K562 (cell line): ENCODE data around the gene IGF2. TPM values are rescaled to one million over a fixed set of nuclear protein-coding genes. Genes with fewer than 3 reads are reported as not detected.
A peak's percentile ranks its signal among the peaks of the same experiment; 100 is the strongest.

Experiments used
- ATAC-seq: fragments of 200-7000 bp; cut with Tn5 transposase; 3 replicates; pipeline ENCODE4 v1.9.1; 2020; ENCODE audit warnings: moderate library complexity
- BruUV-seq: library from RNA; stranded (reverse); fragments of 400-500 nt; replicated peaks from 2 replicates; lab custom pipeline; 2021; lab: Mats Ljungman, UMichigan
- CTCF ChIA-PET: fragments of 300-600 bp; formaldehyde crosslinking; extraction: SDS; loops from one replicate; lab custom pipeline; 2021; ENCODE audit warnings: low intra/inter-chr PET ratio; lab: Yijun Ruan, JAX
- POLR2A ChIA-PET: fragments of 300-600, 350-650 bp; sonication (Branson Sonifier 250); formaldehyde crosslinking; extraction: SDS; loops from one replicate; lab custom pipeline; 2021; ENCODE audit warnings: antibody characterized with exemption, inconsistent platforms; lab: Yijun Ruan, JAX
- DNase-seq, 4 experiments: peaks; one replicate each; pipeline versions ENCODE4 v3.0.0 to v3.0.0-alpha.2; 2011 to 2018; ENCODE audit warnings: low spot score in 3 of 4, mixed read lengths in 3 of 4; ENCODE audit errors: extremely low read depth in 1 of 4
- FAIRE-seq: peaks from 2 replicates; lab custom pipeline; 2011; peaks lifted over from hg19 to GRCh38; lab: Jason Lieb, UNC
- H2AFZ ChIP-seq: 2 replicates; pipeline ENCODE4 v1.6.0; 2011; ENCODE audit warnings: low read depth, low read length, control low read depth, inconsistent platforms
- H3K27ac ChIP-seq: fragments of 200-600 bp; 3 replicates; pipeline ENCODE4 v1.8.0; 2011; ENCODE audit warnings: low read depth, mild to moderate bottlenecking, control low read depth, inconsistent platforms, low read length, moderate library complexity, mixed read lengths; ENCODE audit errors: extremely low read depth
- H3K27me3 ChIP-seq, 2 experiments: fragments of 300-600 bp in 1 of 2; 2 replicates in 1 of 2; 3 replicates in 1 of 2; pipeline versions ENCODE4 v1.6.0 to v1.8.0; 2011; ENCODE audit warnings: inconsistent platforms in 2 of 2, low read length in 2 of 2, mild to moderate bottlenecking in 1 of 2, mixed read lengths in 1 of 2, moderate library complexity in 1 of 2; ENCODE audit not compliant: control insufficient read depth in 2 of 2, insufficient read depth in 2 of 2
- H3K36me3 ChIP-seq: fragments of 300-600 bp; 3 replicates; pipeline ENCODE4 v1.8.0; 2011; ENCODE audit warnings: mild to moderate bottlenecking, low read length, inconsistent platforms; ENCODE audit not compliant: control insufficient read depth, insufficient read depth
- H3K4me1 ChIP-seq, 2 experiments: fragments of 200-600 bp in 1 of 2; replicated peaks in 1 of 2; 2 replicates in 1 of 2; 3 replicates in 1 of 2; pipeline versions ENCODE4 v1.5.1 to v1.8.0; 2011; ENCODE audit warnings: inconsistent platforms in 2 of 2, low read length in 2 of 2, mild to moderate bottlenecking in 1 of 2, mixed read lengths in 1 of 2, moderate library complexity in 1 of 2; ENCODE audit not compliant: control insufficient read depth in 2 of 2, insufficient read depth in 2 of 2
- H3K4me2 ChIP-seq: 2 replicates; pipeline ENCODE4 v1.6.1; 2011; ENCODE audit warnings: low read length, control low read depth, inconsistent platforms, mixed read lengths; ENCODE audit not compliant: insufficient read depth
- H3K4me3 ChIP-seq: fragments of 200-600 bp; sonication (generic), shearing (Covaris generic); 2 replicates; pipeline ENCODE4 v1.5.1; 2016; ENCODE audit warnings: control low read depth, inconsistent platforms
- H3K79me2 ChIP-seq: fragments of 200-600 bp; 3 replicates; pipeline ENCODE4 v1.8.0; 2011; ENCODE audit warnings: low read length, inconsistent platforms; ENCODE audit not compliant: control insufficient read depth, insufficient read depth
- H3K9ac ChIP-seq, 2 experiments: 2 replicates each; pipeline versions ENCODE4 v1.6.0 to v1.6.1; 2011; ENCODE audit warnings: low read depth in 2 of 2, low read length in 2 of 2, control low read depth in 1 of 2, inconsistent platforms in 1 of 2, mild to moderate bottlenecking in 1 of 2, mixed read lengths in 1 of 2; ENCODE audit not compliant: insufficient read depth in 1 of 2
- H3K9me1 ChIP-seq: one replicate; pipeline ENCODE4 v1.6.0; 2011; ENCODE audit warnings: inconsistent platforms, mild to moderate bottlenecking, low read length, moderate library complexity; ENCODE audit not compliant: control insufficient read depth, insufficient read depth
- H3K9me3 ChIP-seq: replicated peaks from 2 replicates; pipeline ENCODE4 v1.5.1; 2011; ENCODE audit warnings: low read depth, low read length, inconsistent platforms; ENCODE audit not compliant: control insufficient read depth, insufficient read depth
- H4K20me1 ChIP-seq: replicated peaks from 2 replicates; pipeline ENCODE4 v1.6.1; 2011; ENCODE audit warnings: low read length, inconsistent platforms, mixed read lengths; ENCODE audit not compliant: control insufficient read depth, insufficient read depth
- RAD51 ChIP-seq: fragments of 450-650 bp; IDR thresholded peaks from 2 replicates; pipeline ENCODE4 v1.7.1; 2016; ENCODE audit warnings: low read depth, mild to moderate bottlenecking, borderline replicate concordance
- TFE3 ChIP-seq: fragments of 450-650 bp; formaldehyde crosslinking; IDR thresholded peaks from 2 replicates; pipeline ENCODE4 v1.4.0; 2020; ENCODE audit warnings: mild to moderate bottlenecking, mixed read lengths
- USF2 ChIP-seq: sonication (generic); formaldehyde crosslinking; IDR thresholded peaks from 2 replicates; pipeline ENCODE4 v1.5.0; 2020; ENCODE audit warnings: missing genetic modification reagents
- WGBS: fragments of 100-300 bp; shearing (Covaris generic); methylation state at CpG from one replicate; pipeline ENCODE4 v1.1.6; 2016; ENCODE audit warnings: low coverage, mixed read lengths; ENCODE audit not compliant: insufficient coverage; ENCODE audit errors: missing lambda C conversion rate; 5-methylcytosine and 5-hydroxymethylcytosine counted together
- in situ Hi-C: fragments of 300-500 bp; cut with MboI; formaldehyde crosslinking; loops from 4 replicates; pipeline ENCODE4 v1.15.0; 2018; ENCODE audit warnings: inconsistent platforms, mixed read lengths
- intact Hi-C: fragments of 100-400 bp; cut with micrococcal nuclease; formaldehyde crosslinking; loops from 2 replicates; pipeline ENCODE4 v1.14.2; 2022
- polyA plus RNA-seq, 8 experiments: library from polyadenylated mRNA; depleted of rRNA in 4 of 8; stranded (reverse) in 5 of 8; unstranded in 3 of 8; fragments of >200 nt; fragmentation: Nextera tagmentation in 2 of 8; fragmentation: Illumina TruSeq in 1 of 8; extraction: Ambion mirVana in 2 of 8; extraction: Trizol in 1 of 8; gene quantifications; 2 replicates each; pipeline versions ENCODE4 v1.2.1 to v1.2.3, GENCODE V29; 2011 to 2014; ENCODE audit warnings: inconsistent platforms in 1 of 8, missing spikeins in 1 of 8
- total RNA-seq, 7 experiments: library from RNA; depleted of rRNA in 6 of 7; stranded (reverse); fragments of >200 nt in 6 of 7; fragmentation: Illumina TruSeq in 2 of 7; extraction: Trizol in 2 of 7; gene quantifications; 2 replicates each; pipeline versions ENCODE4 v1.2.1 to v1.2.3, GENCODE V29; 2011 to 2021; ENCODE audit warnings: low replicate concordance in 1 of 7
- TF ChIP-seq, protein P1 (sequence below): sonication (generic); formaldehyde crosslinking; IDR thresholded peaks from 2 replicates; pipeline ENCODE4 v1.9.0; 2022; ENCODE audit warnings: mild to moderate bottlenecking, missing genetic modification reagents

The IGF2 gene
- total and polyA plus RNA-seq, 9 of the 15 experiments (the other 6 are each of a cell fraction or from before 2014, with no cell fraction given), result 0.16 TPM; not detected in 8

- TF ChIP-seq, protein P1, sequence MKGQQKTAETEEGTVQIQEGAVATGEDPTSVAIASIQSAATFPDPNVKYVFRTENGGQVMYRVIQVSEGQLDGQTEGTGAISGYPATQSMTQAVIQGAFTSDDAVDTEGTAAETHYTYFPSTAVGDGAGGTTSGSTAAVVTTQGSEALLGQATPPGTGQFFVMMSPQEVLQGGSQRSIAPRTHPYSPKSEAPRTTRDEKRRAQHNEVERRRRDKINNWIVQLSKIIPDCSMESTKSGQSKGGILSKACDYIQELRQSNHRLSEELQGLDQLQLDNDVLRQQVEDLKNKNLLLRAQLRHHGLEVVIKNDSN (CRISPR knock-in tag), result peak; percentile 32
- no peak; the same call in 1 of the 2 replicates for TF ChIP-seq RAD51
- peak; percentile 45 for TF ChIP-seq TFE3
- TF ChIP-seq USF2 (CRISPR knock-in tag), result peak; percentile 29; the same call in 1 of the 2 replicates
- no peak overlapping the region for H3K27ac ChIP-seq
- intact Hi-C loops, result no loop called here
These were observed 4.9 kb downstream of the IGF2 start for GRCh38 chr11:2134022-2135010.

More at GRCh38 chr11:2134022-2135010, 4.9 kb downstream of the IGF2 start:
- FAIRE-seq, result no peak
- 0 out of 2 replicates have a peak, but pooled peaks cover 3% of the 10 kb centered on the region for H3K9me3 ChIP-seq
- H3K27me3 ChIP-seq, result peaks cover 11 to 56% of the 10 kb centered on the region in 2 experiments; a peak in 3 of 5 replicates
- peaks cover 0 to 30% of the 10 kb centered on the region in 2 experiments; a peak in 2 of 5 replicates for H3K4me1 ChIP-seq
- H3K9me1 ChIP-seq, result no peaks in the 10 kb centered on the region
- no peak for DNase-seq
- no peak overlapping the region for H3K4me3 ChIP-seq
- no TSS peak for BruUV-seq
- no peak overlapping the region for H2AFZ ChIP-seq
- no peaks in the 10 kb centered on the region for H3K36me3 ChIP-seq
- H4K20me1 ChIP-seq, result no peaks in the 10 kb centered on the region
- in situ Hi-C loops, result no loop called here
- no peak overlapping the region for H3K9ac ChIP-seq
- ChIA-PET CTCF (no interaction called here), POLR2A (interaction anchor here (1.1 kb wide), 1 partner anchor 10 kb away, joined by 3 read pairs; no protein-coding TSS in a partner anchor)
- WGBS, result 7% methylated on average over 13 of the region's 19 CpGs
- H3K79me2 ChIP-seq, result no peaks in the 10 kb centered on the region
- ATAC-seq, result no peak
- H3K4me2 ChIP-seq, result no peak overlapping the region
